Hippocampal formation (tissue), 2 donors: ENCODE measurements around the gene PACSIN3.
"Not testable (repeated sequence)": the region's sequence is repeated elsewhere in the genome, so short reads cannot be mapped to it uniquely, and the experiment has no call there.

Experiments used
- DNase-seq, 2 donors: peaks; one replicate each; lab custom pipeline; 2025; lab: John Stamatoyannopoulos, UW

PACSIN3 gene

DNA sequence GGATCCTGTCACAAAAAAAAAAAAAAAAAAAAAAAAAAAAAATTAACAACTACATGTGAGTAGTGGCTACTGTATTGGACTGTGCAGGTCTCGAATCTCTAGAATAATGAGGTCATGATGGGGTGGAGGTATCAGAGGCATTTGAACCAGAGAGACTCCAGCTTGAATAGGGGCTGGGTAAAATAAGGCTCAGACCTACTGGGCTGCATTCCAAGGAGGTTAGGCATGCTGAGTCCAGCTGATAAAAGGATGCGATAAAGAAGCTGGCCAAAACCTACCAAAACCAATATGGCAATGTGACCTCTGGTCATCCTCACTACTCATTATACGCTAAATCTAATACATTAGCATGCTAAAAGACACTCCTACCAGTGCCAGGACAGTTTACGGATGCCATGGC, 5.9 kb upstream of the PACSIN3 start:
- DNase-seq, result no peak

- not testable (repeated sequence) for DNase-seq
These were observed 4.9 kb upstream of the PACSIN3 start for GRCh38 chr11:47191137-47191536.

GRCh38 chr11:47189100-47189834, 3.0 kb upstream of the PACSIN3 start:
- no peak for DNase-seq

DNA sequence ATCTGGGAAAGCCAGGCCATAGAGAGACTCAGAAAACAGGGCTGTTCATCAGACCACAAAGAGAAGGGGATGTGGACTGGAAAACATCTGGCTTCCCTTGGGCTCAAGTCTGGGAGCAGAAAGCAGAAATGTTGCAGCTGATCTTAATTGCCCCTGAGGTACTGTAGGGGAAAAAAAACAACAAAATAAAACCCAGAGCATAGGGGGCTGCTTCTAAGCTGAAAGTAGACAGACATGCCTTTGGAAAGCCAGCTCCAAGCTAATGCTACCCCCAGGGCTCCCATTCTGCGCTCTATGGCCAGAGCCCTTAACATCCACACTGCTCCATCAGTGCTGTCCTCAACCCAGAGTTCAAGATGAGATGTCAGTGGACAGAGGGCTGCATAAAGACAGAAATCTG, 2.0 kb upstream of the PACSIN3 start:
- no peak for DNase-seq

- no peak for DNase-seq
These were observed 1.5 kb upstream of the PACSIN3 start for GRCh38 chr11:47187723-47188122.

DNA sequence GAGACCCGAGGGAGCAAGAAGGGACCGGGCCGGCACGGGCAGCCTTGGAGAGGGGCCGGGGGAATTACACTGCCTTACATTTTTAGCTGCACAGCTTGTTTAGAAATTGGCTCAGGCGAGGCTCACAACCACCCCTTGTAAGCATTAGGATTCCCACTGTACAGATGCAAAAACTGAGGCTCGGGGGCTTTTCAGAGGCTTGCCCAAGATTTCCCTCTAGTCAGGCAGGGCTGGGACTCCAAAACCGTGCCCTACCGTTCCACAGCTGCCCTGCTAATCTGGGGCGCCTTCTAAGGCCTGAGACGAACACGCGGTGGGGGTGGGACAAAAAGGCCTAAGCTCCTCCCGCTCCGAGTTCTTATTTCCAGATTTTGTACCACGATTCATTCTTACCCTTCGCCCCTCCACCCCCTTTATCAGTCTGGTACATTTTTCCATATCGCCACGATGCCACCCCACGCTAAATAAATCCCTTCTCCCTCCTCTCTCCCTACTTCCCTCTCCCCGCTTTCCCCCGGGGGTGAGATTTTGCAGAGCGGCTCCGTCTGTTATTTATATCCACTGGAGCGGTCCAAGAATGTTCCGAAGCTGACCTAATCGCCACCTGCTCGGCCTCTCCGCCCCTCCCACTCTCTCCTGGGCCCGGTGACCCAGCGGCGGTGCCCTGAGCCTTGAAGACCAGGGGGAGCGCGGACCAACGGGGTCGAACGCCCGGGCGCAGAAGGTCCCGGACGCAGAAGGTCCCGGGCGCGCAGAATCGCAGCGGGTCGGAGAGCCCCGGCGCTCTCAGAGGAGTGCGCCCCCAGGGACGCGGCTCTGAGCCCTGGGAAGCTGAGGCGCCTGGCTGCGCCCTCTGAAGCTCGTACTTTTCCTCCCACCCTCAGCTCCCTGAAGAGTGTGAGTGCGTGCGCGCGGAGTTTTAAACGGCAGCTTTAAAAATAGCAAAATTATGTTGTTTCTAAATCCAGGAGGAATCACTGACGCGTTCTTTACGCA, 764 bp upstream of the PACSIN3 start:
- peak in 1 of 2 donors; percentile 31 for DNase-seq

DNA sequence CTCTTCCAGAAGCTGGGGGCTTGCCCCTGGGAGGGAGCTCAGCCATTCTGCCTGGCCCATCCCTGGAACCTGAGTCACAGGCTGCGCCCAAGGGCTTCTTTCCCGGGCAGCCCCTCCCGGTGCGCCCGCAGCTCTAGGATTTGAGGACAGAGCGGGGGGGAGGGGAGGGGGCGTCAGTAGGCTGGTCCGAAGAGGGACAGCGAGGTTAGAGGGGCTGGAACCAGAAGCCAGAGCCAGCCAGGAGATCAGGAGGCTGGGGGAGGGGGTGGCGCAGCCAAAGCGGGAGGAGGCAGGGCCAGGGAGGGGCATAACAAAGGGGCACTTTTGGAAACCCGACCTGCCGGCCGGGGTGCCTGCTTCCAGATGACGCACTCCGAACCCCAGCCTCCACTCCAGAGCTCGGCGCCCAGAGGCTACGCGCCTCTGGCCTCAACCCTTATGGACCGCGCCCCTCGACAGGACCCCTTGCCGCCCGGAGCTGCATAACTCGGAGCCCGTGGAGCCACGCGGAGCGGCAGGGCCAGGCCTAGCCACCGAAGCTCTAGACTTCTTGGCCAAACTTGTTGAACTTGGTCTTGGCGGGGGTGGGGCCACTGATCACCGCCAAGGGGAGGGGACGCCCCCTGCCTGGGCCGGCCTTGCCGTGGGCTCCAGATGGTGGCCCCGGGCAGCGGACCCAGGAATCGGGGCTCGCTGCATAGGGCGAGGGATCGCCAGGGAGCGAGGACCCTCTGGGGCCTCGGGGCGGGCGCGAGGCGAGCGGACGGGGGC, 744 bp downstream of the PACSIN3 start:
- peak in 1 of 2 donors; percentile 40 for DNase-seq

- peak; percentile 78 to 84 for DNase-seq
These were observed 1.4 kb downstream of the PACSIN3 start for GRCh38 chr11:47184711-47185304.

DNA sequence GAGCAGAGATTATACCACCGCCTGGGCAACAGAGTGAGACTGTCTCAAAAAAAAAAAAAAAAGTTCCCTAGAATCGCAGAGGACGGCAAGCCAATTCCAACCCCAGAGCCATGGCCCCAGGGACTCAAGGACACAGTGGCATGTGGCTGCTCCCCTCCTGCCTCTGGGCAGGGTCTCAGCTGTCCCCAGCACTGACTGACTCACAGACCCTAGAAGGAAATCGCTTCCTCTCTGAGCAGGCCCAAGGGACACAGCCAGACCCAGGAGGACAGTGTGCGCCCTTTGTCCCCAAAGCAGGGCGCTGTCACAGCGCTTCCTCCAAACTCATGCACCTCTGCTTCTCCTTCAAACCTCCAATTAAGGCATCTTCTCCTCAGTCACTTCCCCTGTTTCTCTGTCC, 2.3 kb downstream of the PACSIN3 start:
- no peak for DNase-seq

DNA sequence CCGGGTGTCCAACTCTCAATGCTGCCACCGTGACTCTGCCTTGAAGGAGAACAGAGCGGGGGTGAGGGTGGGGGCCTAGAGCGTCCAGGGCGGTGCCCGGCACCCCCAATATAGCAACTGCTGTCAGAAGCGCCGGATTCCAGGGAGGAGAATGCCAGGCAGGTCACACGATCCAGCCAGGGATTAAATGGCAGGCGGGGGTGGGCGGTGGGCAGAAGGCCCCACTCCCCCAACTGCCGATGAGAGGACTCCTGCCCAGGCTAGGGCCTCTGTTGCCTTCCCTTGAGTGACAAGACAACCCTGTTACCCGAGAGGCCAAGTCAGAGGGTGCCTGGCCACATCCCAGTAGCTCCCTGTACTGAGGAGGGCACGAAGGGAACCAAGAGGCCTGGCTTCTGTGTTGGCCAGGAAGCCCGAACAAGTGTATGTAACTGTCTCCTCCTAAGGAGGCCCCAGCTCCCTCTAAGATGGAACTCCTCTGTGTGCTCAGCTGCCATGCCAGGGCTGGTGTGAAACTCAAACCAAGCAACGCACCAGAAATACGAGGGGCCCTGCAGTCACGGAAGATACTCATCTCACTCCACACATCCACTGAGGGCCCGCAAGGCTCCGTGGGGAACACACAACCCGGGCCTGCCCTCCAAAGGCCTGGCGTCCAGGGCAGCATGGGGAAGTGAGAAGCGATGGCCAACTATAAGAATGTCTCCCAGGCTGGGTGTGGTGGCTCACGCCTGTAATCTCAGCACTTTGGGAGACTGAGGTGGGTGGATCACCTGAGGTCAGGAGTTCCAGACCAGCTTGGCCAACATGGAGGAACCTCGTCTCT, 3.0 kb downstream of the PACSIN3 start:
- no peak for DNase-seq

DNA sequence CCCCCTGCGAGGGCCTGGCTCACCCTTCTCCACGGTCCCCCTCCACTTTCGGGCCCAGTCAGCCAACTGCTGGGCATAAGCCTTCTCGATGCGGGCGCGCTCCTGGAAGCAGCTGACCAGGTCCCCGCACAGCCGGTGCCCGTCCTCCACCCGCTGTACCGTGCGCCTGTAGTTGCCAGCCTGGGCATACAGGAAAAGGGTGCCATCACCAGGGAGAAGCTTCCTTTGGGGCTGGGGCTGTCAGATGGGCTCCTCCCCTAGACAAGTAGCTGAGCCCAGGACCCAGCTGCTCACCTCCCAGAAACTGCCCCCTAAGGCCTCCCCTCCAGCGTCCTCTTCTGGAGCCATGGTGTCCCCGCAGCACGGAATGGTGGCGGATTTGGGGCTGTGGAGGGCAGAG, 3.9 kb downstream of the PACSIN3 start:
- no peak for DNase-seq

GRCh38 chr11:47181271-47181670, 5.0 kb downstream of the PACSIN3 start:
- DNase-seq, result no peak

GRCh38 chr11:47180006-47180787, 6.0 kb downstream of the PACSIN3 start:
- DNase-seq, result no peak

- peak; percentile 16 to 36 for DNase-seq
These were observed 6.6 kb downstream of the PACSIN3 start for GRCh38 chr11:47179655-47179991.

GRCh38 chr11:47178737-47179654, 7.2 kb downstream of the PACSIN3 start:
- DNase-seq, result no peak

DNA sequence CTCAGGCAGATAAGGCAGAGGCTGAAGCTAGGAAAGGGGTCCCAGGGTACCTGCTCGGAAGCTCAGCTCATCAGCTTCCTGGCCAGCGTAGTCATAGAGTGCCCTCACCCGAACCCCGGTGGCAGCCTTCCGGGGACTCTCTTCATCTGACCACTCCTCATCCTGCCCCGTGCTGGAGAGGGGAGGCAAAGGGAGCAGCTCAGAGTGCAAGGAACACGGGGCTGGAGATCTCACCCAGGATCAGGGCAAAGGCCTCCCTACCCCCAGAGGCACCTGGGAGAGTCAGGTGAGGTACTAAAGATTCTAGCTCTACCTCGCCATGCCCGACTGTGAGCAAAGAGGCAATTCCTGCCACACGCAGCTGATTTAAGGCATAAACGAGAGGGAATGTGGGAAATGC, 7.9 kb downstream of the PACSIN3 start:
- DNase-seq, result no peak

DNA sequence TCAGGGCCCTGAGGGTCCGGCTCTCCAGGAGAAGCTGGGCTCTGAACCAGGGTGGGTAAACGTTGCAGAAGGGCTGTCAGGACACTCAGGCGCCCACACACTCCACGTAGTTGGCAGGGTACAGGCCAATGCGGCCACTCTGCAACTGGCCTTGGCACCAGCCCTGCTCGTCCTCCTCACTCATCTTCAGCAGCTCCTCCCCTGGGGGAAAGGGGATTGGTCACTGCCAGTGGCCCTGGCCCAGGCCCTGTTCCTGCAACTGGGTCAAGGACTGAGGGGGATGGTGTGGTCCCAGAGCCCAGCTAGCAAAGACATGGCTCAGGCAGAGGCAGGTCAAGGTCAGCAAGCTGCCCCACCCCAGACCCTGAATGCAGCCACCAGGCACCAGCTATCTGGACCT, 8.4 kb downstream of the PACSIN3 start:
- DNase-seq, result no peak

DNA sequence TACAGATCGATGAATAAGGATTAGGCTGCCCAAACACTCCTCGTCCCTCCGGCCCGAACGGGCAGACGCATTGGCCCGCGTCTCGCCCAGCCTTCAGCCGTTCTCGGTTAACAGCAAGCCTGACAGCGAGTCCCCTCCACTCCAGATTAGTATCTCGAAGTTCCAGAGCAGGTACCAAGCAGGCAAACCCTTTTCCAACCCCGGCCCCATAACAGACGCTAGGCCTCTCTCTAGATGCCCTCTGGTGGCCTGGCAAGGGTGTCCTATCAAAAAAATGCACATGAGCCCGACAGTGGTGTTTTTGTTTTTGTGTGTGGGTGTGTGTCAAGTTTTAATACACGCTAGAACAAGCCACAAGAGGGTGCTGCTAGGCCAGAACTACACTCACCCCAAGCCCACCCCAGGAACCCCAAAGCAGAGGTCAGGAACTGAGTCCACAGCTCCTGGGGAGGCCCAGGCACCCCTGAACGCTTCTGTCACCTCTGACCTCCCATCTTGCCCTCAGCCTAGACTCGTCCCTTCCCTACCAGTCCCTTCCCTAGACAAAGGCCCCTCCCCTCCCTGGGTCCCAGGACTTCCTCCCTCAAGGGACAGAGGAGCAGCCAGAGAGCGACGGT, 8.9 kb downstream of the PACSIN3 start:
- peak; percentile 75 to 91 for DNase-seq
